ENCODE measurements around the gene TRIM13. TPM values are rescaled to one million over a fixed set of nuclear protein-coding genes. Genes with fewer than 3 reads are reported as not detected.

TRIM13 gene
- polyA plus RNA-seq, 1 of the 3 experiments (the other 2 are of a cell fraction) = 8.3 TPM

GRCh38 chr13:49953560-49953959 is 43.3 kb upstream of the TRIM13 start:
- no peak for DNase-seq
- H3K4me1 ChIP-seq (ENCODE audit: control insufficient read depth in 1 of 2, insufficient read depth in 2 of 2, low read depth in 1 of 2, low read length in 1 of 2) = no peaks in the 10 kb centered on the region
- no peak overlapping the region for H3K4me2 ChIP-seq
- H3K9me3 ChIP-seq = no peaks in the 10 kb centered on the region
- H2AFZ ChIP-seq (ENCODE audit: low read depth) = no peak overlapping the region
- TF ChIP-seq MXI1 (IDR thresholded peaks at IDR 0.05; ENCODE audit: low read depth, low read length) = no peak
- H3K27ac ChIP-seq (ENCODE audit: low read depth in 2 of 2, low read length in 1 of 2) = no peak overlapping the region
- POLR2A ChIA-PET = no interaction called here
- 100% methylated on average over 1 of the region's 1 CpG for WGBS (ENCODE audit: low lambda C conversion rate)
- H3K27me3 ChIP-seq (ENCODE audit: insufficient read depth) = no peaks in the 10 kb centered on the region
- no peaks in the 10 kb centered on the region for H3K9me2 ChIP-seq
- CTCF ChIA-PET = interaction anchor here (0.6 to 1.3 kb wide), 2 partner anchors 17 to 23 kb away, joined by 3 to 4 read pairs; partner anchors contain the start of gene SPRYD7
- H4K20me1 ChIP-seq (ENCODE audit: insufficient read depth) = no peaks in the 10 kb centered on the region
- no peaks in the 10 kb centered on the region for H3K36me3 ChIP-seq (replicated peaks in 1 of 2; ENCODE audit: control insufficient read depth in 1 of 2, insufficient read depth in 2 of 2, low read length in 1 of 2)
- no peak overlapping the region for H3K9ac ChIP-seq
- H3K4me3 ChIP-seq (ENCODE audit: low read depth in 2 of 2, low read length in 1 of 2) = no peak overlapping the region
- no peaks in the 10 kb centered on the region for H3K79me2 ChIP-seq (ENCODE audit: insufficient read depth)
- H3F3A ChIP-seq (replicated peaks; ENCODE audit: insufficient read depth) = no peaks in the 10 kb centered on the region

DNA sequence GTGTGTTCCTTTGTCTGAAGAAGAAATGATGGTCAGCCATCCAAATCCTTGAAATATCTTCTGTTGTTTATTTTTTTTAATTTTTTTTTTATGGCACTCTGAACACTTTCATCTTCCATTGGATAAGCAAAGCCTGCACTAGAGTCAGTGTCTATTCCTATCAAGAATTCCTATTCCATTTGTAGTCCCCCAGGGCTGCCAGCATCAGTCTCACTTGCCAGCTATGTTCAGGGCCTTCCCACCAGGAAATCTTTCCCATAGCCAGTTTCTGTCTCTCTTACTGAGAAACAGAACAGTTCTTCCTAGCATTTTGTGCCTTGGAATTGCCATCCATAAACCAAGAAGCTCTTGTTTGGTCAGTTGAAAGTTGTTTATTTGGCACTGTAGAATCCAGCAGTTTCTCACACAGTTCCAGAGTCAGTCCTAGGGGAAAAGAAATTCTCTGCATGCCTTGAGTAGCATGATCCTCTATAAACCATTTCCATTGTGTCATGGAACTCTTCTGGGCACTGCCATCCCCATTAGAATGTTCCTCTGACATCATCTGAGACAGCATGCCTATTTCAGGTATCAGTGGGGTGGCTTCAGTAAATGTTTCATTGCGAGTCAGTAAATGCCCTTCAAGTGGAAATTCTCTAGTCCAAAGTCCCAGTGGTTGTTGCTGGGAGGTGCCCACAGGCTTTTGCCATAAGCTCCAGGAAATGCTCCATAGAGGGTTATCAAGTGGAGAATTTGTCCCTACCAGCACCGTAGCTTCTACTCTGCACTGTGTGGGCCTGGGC is 42.0 kb upstream of the TRIM13 start:
- Histone ChIP-seq H3K9me3 (peaks cover 9% of the 10 kb centered on the region), H3K27me3 (ENCODE audit: insufficient read depth) (no peaks in the 10 kb centered on the region), H3F3A (replicated peaks; ENCODE audit: insufficient read depth) (no peaks in the 10 kb centered on the region), H3K9ac (no peak overlapping the region), H3K9me2 (no peaks in the 10 kb centered on the region), H3K4me2 (no peak overlapping the region), H3K4me3 (ENCODE audit: low read depth in 2 of 2, low read length in 1 of 2) (no peak overlapping the region), H2AFZ (ENCODE audit: low read depth) (no peak overlapping the region), H3K79me2 (ENCODE audit: insufficient read depth) (no peaks in the 10 kb centered on the region), H3K27ac (ENCODE audit: low read depth in 2 of 2, low read length in 1 of 2) (no peak overlapping the region), H3K4me1 (ENCODE audit: control insufficient read depth in 1 of 2, insufficient read depth in 2 of 2, low read depth in 1 of 2, low read length in 1 of 2) (no peaks in the 10 kb centered on the region), H4K20me1 (ENCODE audit: insufficient read depth) (no peaks in the 10 kb centered on the region), H3K36me3 (replicated peaks in 1 of 2; ENCODE audit: control insufficient read depth in 1 of 2, insufficient read depth in 2 of 2, low read length in 1 of 2) (peaks cover 0 to 12% of the 10 kb centered on the region in 2 experiments)
- DNase-seq = no peak
- WGBS (ENCODE audit: low lambda C conversion rate) = 83% methylated on average over 2 of the region's 2 CpGs
- ChIA-PET CTCF (interaction anchor here (4.9 kb wide), 1 partner anchor 22 kb away, joined by 17 read pairs; no protein-coding TSS in a partner anchor), POLR2A (no interaction called here)
- no peak for TF ChIP-seq RXRA (IDR thresholded peaks at IDR 0.05; ENCODE audit: borderline replicate concordance, low read depth)
- TF ChIP-seq GABPA (IDR thresholded peaks at IDR 0.05; ENCODE audit: low read depth) = no peak
- TF ChIP-seq EP300 (IDR thresholded peaks at IDR 0.05; ENCODE audit: borderline replicate concordance in 1 of 2, low read depth in 1 of 2, low read length in 1 of 2) = no peak
- TF ChIP-seq, protein P1, sequence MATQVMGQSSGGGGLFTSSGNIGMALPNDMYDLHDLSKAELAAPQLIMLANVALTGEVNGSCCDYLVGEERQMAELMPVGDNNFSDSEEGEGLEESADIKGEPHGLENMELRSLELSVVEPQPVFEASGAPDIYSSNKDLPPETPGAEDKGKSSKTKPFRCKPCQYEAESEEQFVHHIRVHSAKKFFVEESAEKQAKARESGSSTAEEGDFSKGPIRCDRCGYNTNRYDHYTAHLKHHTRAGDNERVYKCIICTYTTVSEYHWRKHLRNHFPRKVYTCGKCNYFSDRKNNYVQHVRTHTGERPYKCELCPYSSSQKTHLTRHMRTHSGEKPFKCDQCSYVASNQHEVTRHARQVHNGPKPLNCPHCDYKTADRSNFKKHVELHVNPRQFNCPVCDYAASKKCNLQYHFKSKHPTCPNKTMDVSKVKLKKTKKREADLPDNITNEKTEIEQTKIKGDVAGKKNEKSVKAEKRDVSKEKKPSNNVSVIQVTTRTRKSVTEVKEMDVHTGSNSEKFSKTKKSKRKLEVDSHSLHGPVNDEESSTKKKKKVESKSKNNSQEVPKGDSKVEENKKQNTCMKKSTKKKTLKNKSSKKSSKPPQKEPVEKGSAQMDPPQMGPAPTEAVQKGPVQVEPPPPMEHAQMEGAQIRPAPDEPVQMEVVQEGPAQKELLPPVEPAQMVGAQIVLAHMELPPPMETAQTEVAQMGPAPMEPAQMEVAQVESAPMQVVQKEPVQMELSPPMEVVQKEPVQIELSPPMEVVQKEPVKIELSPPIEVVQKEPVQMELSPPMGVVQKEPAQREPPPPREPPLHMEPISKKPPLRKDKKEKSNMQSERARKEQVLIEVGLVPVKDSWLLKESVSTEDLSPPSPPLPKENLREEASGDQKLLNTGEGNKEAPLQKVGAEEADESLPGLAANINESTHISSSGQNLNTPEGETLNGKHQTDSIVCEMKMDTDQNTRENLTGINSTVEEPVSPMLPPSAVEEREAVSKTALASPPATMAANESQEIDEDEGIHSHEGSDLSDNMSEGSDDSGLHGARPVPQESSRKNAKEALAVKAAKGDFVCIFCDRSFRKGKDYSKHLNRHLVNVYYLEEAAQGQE (IDR thresholded peaks at IDR 0.05; ENCODE audit: low read depth, low read length) = no peak
- no peak for TF ChIP-seq USF2 (IDR thresholded peaks at IDR 0.05; ENCODE audit: borderline replicate concordance, low read depth, low read length)
- TF ChIP-seq SMC3 (IDR thresholded peaks at IDR 0.05; ENCODE audit: low read depth, low read length) = no peak
- TF ChIP-seq TEAD4 (IDR thresholded peaks at IDR 0.05; ENCODE audit: borderline replicate concordance, insufficient read depth) = no peak
- no peak for TF ChIP-seq TAF1 (IDR thresholded peaks at IDR 0.05; ENCODE audit: borderline replicate concordance, low read depth, low read length)
- no peak for TF ChIP-seq ZBTB33 (IDR thresholded peaks at IDR 0.05; ENCODE audit: borderline replicate concordance, low read depth)
- no peak for TF ChIP-seq RAD21 (IDR thresholded peaks at IDR 0.05; ENCODE audit: low read length)
- TF ChIP-seq GATA2 (CRISPR knock-in tag; IDR thresholded peaks at IDR 0.05) = no peak
- TF ChIP-seq, protein P2, sequence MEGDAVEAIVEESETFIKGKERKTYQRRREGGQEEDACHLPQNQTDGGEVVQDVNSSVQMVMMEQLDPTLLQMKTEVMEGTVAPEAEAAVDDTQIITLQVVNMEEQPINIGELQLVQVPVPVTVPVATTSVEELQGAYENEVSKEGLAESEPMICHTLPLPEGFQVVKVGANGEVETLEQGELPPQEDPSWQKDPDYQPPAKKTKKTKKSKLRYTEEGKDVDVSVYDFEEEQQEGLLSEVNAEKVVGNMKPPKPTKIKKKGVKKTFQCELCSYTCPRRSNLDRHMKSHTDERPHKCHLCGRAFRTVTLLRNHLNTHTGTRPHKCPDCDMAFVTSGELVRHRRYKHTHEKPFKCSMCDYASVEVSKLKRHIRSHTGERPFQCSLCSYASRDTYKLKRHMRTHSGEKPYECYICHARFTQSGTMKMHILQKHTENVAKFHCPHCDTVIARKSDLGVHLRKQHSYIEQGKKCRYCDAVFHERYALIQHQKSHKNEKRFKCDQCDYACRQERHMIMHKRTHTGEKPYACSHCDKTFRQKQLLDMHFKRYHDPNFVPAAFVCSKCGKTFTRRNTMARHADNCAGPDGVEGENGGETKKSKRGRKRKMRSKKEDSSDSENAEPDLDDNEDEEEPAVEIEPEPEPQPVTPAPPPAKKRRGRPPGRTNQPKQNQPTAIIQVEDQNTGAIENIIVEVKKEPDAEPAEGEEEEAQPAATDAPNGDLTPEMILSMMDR (IDR thresholded peaks at IDR 0.05) = no peak
- TF ChIP-seq, protein P3, sequence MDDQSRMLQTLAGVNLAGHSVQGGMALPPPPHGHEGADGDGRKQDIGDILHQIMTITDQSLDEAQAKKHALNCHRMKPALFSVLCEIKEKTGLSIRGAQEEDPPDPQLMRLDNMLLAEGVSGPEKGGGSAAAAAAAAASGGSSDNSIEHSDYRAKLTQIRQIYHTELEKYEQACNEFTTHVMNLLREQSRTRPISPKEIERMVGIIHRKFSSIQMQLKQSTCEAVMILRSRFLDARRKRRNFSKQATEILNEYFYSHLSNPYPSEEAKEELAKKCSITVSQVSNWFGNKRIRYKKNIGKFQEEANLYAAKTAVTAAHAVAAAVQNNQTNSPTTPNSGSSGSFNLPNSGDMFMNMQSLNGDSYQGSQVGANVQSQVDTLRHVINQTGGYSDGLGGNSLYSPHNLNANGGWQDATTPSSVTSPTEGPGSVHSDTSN (IDR thresholded peaks at IDR 0.05) = no peak
- TF ChIP-seq MXI1 (IDR thresholded peaks at IDR 0.05; ENCODE audit: low read depth, low read length) = no peak
- TF ChIP-seq SIN3A (IDR thresholded peaks at IDR 0.05; ENCODE audit: borderline replicate concordance, low read depth, low read length) = no peak
- TF ChIP-seq NRF1 (IDR thresholded peaks at IDR 0.05; ENCODE audit: low read depth, low read length) = no peak

Measured in SK-N-SH (cell line).